Activated naive CD8-positive, alpha-beta T cell treated with anti-CD3 and anti-CD28 coated beads, Interleukin-2, amount 50 U/mL, for 24 hours (primary cell): ENCODE results near the gene SERPINB4.
"Not testable (repeated sequence)": the region's sequence is repeated elsewhere in the genome, so short reads cannot be mapped to it uniquely, and the experiment has no call there.

Source experiments
- ATAC-seq: fragments of 150-1000 bp; cut with Tn5 transposase; one replicate; pipeline ENCODE4 v1.10.0; 2021
- DNase-seq: peaks from one replicate; pipeline ENCODE4 v3.0.0; 2021
- H3K27ac Mint-ChIP-seq: one replicate; pipeline ENCODE4 v1.8.0; 2021; ENCODE audit warnings: mild to moderate bottlenecking, mixed read lengths
- H3K27me3 Mint-ChIP-seq: one replicate; pipeline ENCODE4 v1.8.0; 2021; ENCODE audit warnings: mixed read lengths
- H3K36me3 Mint-ChIP-seq: one replicate; pipeline ENCODE4 v1.8.0; 2021; ENCODE audit warnings: low read depth, mixed read lengths
- H3K4me1 Mint-ChIP-seq: one replicate; pipeline ENCODE4 v1.8.0; 2021; ENCODE audit warnings: mixed read lengths
- H3K4me3 Mint-ChIP-seq: one replicate; pipeline ENCODE4 v1.8.0; 2021; ENCODE audit warnings: mild to moderate bottlenecking, moderate library complexity, mixed read lengths
- H3K9me3 Mint-ChIP-seq: one replicate; pipeline ENCODE4 v1.8.0; 2021; ENCODE audit warnings: mixed read lengths

The SERPINB4 gene

DNA sequence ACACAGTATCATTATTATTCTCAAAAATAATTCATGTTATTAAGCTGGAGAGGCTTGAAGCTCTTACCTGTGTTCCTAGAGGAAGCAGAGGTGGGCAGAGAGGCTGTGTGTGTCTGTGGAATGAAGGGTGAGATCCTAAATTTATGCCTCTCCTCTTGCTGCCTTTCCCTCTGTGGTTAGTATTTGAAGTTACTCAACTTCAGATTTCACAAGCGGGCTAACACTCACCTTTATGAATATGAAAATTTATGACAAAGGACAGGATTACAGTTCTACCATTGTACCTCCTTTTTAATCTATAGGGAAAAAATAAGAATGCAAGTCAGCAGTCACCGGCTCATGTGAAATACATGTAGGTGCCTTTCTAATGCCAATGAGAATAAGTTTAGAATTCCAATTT lies at the start of gene SERPINB4:
SERPINB4 (minus strand) TSS at position 115 of the 400 bp plus-strand sequence. CDS start 679 bp downstream, outside the sequence.
- H3K4me3 Mint-ChIP-seq, H3K27ac Mint-ChIP-seq, H3K4me1 Mint-ChIP-seq, H3K36me3 Mint-ChIP-seq, DNase-seq, H3K9me3 Mint-ChIP-seq, H3K27me3 Mint-ChIP-seq, ATAC-seq: not testable (repeated sequence)

DNA sequence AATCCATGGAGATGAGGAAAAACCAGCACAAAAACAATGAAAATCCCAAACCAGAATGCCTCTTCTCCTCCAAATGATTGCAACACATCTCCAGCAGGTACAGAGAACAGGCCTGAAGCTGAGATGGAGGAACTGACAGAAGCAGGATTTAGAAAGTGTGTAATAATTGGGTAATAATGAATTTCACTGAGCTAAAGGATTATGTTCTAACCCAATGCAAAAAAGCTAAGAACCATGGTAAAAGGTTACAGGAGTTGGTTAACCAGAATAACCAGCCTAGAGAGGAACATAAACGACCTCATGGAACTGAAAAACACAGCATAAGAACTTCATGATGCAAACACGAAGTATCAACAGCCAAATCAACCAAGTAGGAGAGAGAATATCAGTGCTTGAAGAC lies 45.0 kb upstream of the SERPINB4 start:
- Mint-ChIP-seq H3K4me1 (no peaks in the 10 kb centered on the region), H3K36me3 (no peaks in the 10 kb centered on the region), H3K9me3 (peaks cover 12% of the 10 kb centered on the region), H3K27me3 (peaks cover 3% of the 10 kb centered on the region), H3K27ac (no peak overlapping the region), H3K4me3 (no peak overlapping the region)
- DNase-seq: no peak
- no peak for ATAC-seq

DNA sequence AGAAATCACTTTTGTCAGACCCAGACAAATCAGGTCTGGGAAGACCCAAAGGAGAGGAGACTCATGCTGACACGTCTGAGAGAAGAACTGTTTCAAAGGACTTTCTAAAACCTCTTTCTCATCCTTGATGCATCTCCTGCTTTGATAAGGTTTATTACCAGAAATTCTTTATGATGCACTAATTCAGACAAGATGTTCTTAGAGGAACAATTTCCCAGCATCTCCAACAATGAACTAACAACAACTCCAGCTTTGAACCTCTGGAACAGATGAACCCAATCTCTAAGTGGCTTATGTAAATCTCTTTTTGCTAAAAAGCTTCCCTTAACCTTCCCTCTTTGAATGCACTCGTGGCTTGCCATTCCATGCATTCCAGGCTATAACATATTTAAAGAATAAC lies 42.8 kb upstream of the SERPINB4 start:
- ATAC-seq: no peak
- H3K36me3 Mint-ChIP-seq: no peaks in the 10 kb centered on the region

DNA sequence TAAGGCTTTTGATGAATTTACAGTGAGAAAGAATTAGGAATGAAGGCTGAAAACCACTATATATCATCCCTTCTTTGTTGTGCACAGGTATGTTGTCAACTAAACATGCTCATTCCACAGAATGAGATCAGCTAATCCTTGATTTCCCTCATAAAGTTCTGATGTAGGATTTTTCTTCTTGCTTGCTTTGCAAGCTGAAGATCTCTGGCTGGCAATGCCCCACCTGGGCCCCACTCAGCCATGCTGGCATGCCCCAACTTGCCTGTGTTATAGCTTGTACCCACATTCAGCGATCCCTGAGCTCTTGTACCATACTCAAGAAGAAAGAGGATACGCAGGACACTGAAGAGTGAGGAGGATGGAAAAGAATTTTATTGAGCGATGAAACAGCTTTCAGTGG lies 40.7 kb upstream of the SERPINB4 start:
- ATAC-seq (no peak), DNase-seq (no peak)
- Mint-ChIP-seq H3K9me3 (no peaks in the 10 kb centered on the region), H3K4me3 (no peak overlapping the region), H3K27ac (no peak overlapping the region), H3K4me1 (no peaks in the 10 kb centered on the region), H3K36me3 (no peaks in the 10 kb centered on the region), H3K27me3 (peaks cover 3% of the 10 kb centered on the region)

More for the DNA sequence above, 42.8 kb upstream of the SERPINB4 start:
- Mint-ChIP-seq H3K9me3 (peaks cover 6% of the 10 kb centered on the region), H3K4me3 (no peak overlapping the region), H3K27me3 (peaks cover 3% of the 10 kb centered on the region), H3K4me1 (no peaks in the 10 kb centered on the region), H3K27ac (no peak overlapping the region)
- no peak for DNase-seq

DNA sequence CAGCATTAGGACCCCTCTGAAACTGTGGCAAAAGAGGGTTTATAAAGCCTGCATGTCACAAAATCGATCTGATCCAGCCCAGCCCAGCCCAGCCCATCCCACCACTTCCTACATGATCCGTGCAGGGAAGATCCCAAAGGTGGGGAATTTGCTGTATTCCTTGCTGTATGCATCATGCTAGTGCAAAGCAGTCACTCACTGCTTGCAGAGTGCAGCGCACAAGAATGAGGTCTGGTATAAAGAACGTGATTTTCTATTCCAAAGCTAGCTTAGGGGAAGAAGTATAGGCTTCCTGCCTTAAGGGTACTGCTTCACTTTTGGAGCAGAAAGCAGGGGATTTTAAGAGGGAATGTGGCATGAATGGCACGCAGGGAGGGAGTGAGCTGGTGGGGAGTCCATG lies 39.8 kb upstream of the SERPINB4 start:
- Mint-ChIP-seq H3K36me3 (no peaks in the 10 kb centered on the region), H3K4me1 (no peaks in the 10 kb centered on the region), H3K27me3 (peaks cover 1% of the 10 kb centered on the region), H3K9me3 (no peaks in the 10 kb centered on the region), H3K27ac (no peak overlapping the region), H3K4me3 (no peak overlapping the region)
- DNase-seq (no peak), ATAC-seq (no peak)

DNA sequence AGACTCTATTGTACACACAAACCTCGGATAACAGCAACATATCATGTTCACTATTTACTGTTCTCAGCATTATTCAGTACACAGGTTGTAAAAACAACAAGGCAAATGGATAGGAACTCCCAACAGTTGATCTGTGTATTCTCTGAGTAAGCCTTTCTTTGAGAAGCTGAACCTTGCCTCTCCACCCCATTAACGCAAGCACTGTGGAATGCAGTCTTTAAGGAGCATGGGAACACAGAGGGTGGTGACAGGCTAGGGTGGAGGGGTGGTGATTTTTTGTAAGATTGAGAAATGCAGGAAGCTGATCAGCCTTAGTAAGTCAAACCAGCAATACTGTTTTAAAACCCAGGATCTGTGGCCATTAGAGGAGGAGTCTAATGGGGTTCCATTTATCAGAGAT lies 39.1 kb upstream of the SERPINB4 start:
- Mint-ChIP-seq H3K9me3 (no peaks in the 10 kb centered on the region), H3K27ac (no peak overlapping the region), H3K27me3 (peaks cover 1% of the 10 kb centered on the region), H3K36me3 (no peaks in the 10 kb centered on the region), H3K4me1 (no peaks in the 10 kb centered on the region), H3K4me3 (no peak overlapping the region)
- ATAC-seq: no peak
- no peak for DNase-seq

DNA sequence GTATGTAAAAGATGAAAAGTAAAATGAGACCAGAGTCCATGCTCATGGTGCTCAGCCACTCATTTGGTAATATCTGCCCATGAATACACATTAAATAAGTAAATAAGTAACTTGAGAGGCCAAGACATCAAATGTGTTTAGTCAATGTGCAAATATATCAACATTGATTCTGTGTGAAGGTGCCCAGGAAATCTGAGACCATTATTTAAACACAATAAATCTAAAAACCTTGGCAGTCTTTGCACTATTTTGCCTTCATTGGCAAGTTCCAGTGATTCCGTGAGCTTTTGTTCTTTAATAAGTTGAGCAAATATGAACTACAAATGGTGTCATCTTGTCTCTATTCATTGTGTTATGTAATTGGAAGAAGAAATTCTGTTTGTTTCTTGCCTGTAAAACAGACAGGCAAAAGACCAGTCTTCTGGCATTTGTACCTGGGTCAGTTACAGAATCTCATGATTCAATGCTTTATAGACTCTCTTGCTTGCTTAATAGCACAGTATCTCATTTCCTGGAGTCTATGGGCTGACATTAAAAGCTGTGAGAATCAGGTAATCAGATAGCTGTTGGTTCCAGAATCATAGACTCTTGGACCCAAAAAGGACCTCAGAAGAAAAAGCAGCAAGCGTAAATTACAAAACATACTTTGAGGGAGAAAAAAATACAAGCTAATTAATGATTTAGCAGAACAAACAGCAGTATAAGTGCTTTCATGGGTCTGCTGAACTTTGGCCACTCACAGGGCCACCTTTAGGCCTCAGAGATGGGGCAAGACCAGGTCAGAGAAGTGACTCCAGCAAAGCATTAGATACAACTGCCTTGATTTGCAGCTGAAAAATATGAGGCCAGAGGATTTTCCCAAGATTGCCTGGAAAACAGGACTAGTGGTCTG lies 37.6 kb upstream of the SERPINB4 start:
- Mint-ChIP-seq H3K4me1 (no peaks in the 10 kb centered on the region), H3K27me3 (peaks cover 1% of the 10 kb centered on the region), H3K36me3 (no peaks in the 10 kb centered on the region), H3K27ac (no peak overlapping the region), H3K4me3 (no peak overlapping the region), H3K9me3 (no peaks in the 10 kb centered on the region)
- DNase-seq: no peak
- no peak for ATAC-seq

DNA sequence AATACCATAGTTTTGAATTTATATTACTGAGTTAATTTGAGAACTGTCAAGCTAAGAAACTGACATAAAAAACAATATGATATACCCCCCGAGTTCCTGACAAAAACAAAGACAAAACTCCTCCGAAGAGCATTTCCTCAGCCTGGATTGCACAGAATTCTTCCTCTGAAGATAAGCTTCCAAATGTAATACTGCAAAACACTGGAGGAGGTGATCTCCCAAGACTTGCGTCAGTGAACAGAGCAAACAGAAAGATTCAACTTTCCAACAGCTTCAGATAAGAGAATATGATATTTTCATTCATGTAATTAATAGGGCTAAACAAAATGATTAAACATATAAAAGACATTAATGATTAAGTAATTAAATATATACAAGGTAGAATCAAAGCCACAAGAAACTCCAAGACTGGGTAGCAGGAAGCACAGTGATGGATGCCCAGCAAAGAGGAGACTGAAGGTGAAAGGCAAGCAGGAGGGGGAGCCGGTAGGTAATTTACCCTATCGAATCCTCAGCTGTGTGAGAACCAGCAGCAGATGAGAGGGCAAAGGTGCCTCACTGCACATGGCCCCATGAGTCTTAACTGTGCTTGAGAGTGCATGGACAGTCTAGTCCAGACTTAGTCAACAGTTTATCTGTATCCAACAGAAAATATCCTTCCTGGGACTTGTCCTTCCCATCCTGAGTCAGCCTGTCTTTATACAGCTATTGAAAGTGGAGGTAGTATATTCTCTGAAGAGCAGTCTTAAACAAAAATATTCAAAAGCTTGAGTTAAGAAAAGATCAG lies 36.0 kb upstream of the SERPINB4 start:
- ATAC-seq (no peak), DNase-seq (no peak)
- Mint-ChIP-seq H3K4me3 (no peak overlapping the region), H3K27me3 (peaks cover 1% of the 10 kb centered on the region), H3K9me3 (no peaks in the 10 kb centered on the region), H3K36me3 (no peaks in the 10 kb centered on the region), H3K4me1 (no peaks in the 10 kb centered on the region), H3K27ac (no peak overlapping the region)

DNA sequence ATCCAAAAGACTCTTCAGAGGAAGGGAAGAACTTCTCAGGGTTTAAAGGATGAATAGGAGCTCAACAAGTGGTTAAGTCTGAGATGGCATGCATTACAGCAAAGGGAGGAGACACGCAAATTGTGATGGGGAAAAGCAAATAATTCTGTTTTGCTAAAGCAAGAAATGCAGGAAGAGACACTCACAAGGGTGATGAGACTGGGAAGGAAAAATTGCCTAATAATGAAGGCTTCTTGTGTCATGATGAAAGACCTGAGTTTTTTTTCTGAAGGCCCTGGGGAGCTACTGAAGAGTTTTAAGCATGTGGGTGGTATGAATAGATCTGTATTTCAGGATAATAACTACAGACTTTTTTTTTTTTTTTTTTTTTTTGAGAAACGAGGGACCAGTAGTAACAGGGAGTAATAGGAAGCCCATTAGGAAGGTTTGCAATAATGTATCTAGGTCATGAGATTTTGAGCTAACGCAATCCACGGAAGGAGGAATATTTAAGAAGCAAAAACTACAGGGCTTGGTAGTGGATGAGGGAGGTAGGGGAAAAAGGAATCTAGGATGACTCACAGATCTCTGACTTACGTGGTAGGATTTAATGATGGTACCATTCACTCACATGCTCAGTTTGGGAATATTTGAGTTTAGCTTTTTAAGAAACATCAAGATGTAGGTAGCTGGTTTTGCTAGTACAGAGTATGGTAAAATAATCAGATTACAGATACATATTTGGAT lies 33.6 kb upstream of the SERPINB4 start:
- H3K4me3 Mint-ChIP-seq: no peak overlapping the region
- no peaks in the 10 kb centered on the region for H3K4me1 Mint-ChIP-seq
- DNase-seq: no peak
- peaks cover 1% of the 10 kb centered on the region for H3K27me3 Mint-ChIP-seq
- H3K27ac Mint-ChIP-seq: no peak overlapping the region
- no peak for ATAC-seq
- no peaks in the 10 kb centered on the region for H3K36me3 Mint-ChIP-seq
- no peaks in the 10 kb centered on the region for H3K9me3 Mint-ChIP-seq

DNA sequence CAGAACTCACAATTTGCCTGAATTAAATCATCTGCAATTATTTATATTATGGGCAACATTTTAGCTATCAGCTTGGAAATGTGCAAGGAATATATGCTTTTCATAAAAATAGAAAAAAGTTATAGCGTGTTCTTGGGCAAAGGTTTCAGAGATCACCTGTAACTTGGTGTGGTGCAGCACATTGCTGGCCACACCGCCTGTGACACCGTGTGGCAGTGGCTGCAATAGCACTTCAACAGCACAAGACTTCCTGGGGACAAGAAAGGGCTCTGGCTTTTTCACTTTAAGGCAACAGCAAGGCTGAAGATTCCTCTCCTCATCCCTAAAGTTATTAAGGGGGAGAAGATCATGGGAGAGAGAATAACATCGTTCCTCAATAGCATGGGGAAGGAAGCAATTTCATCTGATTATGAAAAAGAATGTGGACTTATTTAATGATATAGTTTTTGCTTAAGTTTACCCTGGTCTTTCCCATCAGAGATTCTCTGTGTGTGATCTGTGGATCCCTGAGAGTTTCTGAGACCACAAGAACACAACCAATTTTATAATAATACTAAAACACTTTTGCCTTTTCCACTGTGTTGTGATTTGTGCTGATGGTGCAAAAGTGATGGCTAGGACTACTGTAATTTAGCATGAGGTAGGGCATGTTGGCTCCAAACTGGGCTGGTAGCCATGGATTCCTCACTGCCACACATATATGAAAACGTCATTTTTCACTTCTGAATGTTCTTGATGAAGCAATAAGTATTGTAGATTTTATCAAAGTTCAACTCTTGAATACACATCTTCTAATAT lies 32.7 kb upstream of the SERPINB4 start:
- no peak overlapping the region for H3K27ac Mint-ChIP-seq
- H3K4me1 Mint-ChIP-seq: no peaks in the 10 kb centered on the region
- no peak overlapping the region for H3K4me3 Mint-ChIP-seq
- H3K27me3 Mint-ChIP-seq: peaks cover 1% of the 10 kb centered on the region
- no peaks in the 10 kb centered on the region for H3K9me3 Mint-ChIP-seq
- DNase-seq (no peak), ATAC-seq (no peak)
- no peaks in the 10 kb centered on the region for H3K36me3 Mint-ChIP-seq

DNA sequence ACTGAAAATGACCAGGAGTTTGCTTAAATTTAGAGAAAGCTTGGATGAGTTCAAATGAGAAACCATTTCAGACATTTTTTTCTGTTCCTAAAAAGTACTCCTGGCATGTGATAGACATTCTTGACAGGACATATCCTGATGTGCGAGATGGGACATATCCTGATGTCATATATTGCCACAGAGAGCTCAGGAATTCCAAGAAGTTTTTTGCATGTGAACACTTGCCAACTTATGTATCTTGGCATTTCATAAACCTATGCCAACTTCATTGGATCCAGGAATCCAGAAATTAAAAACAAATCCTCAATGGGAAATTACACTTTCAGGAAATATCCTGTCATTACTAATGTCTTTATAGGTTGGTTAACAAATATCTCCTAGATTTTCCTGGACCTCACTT lies 20.5 kb upstream of the SERPINB4 start:
- Mint-ChIP-seq H3K4me3 (no peak overlapping the region), H3K9me3 (peaks cover 8% of the 10 kb centered on the region), H3K27ac (no peak overlapping the region), H3K36me3 (no peaks in the 10 kb centered on the region), H3K27me3 (no peaks in the 10 kb centered on the region), H3K4me1 (no peaks in the 10 kb centered on the region)
- DNase-seq (no peak), ATAC-seq (no peak)

DNA sequence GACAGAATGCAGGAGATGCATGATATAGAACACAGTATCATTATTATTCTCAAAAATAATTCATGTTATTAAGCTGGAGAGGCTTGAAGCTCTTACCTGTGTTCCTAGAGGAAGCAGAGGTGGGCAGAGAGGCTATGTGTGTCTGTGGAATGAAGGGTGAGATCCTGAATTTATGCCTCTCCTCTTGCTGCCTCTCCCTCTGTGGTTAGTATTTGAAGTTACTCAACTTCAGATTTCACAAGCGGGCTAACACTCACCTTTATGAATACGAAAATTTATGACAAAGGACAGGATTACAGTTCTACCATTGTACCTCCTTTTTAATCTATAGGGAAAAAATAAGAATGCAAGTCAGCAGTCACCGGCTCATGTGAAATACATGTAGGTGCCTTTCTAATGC lies 17.7 kb upstream of the SERPINB4 start, which contains the start of gene SERPINB3:
SERPINB3 (minus strand) TSS at position 144 of the 400 bp plus-strand sequence. CDS start 677 bp downstream, outside the sequence.
- not testable (repeated sequence) for H3K27me3 Mint-ChIP-seq, H3K9me3 Mint-ChIP-seq, H3K36me3 Mint-ChIP-seq, H3K4me3 Mint-ChIP-seq, ATAC-seq, H3K4me1 Mint-ChIP-seq, H3K27ac Mint-ChIP-seq, DNase-seq

DNA sequence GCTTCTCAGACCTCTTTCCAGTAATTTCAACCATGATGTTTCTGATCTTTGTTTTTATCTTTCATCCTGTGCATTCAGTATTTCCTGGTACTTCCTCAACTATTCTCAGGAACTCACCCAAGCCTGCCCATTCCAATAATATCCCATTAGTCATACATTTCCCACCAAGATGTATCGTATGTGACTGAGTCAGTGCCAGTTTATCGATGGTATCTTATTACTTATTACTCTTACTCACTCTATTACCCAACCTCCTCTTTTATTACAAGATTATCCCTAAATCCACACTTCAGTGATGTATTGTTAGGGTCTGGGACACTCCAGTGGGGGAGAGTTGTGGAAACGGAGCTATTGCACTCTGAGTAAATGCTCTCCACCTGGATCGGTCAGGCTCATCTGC lies 14.9 kb upstream of the SERPINB4 start:
- not testable (repeated sequence) for H3K36me3 Mint-ChIP-seq, H3K4me1 Mint-ChIP-seq, H3K27me3 Mint-ChIP-seq, H3K27ac Mint-ChIP-seq, ATAC-seq, H3K9me3 Mint-ChIP-seq, DNase-seq, H3K4me3 Mint-ChIP-seq

DNA sequence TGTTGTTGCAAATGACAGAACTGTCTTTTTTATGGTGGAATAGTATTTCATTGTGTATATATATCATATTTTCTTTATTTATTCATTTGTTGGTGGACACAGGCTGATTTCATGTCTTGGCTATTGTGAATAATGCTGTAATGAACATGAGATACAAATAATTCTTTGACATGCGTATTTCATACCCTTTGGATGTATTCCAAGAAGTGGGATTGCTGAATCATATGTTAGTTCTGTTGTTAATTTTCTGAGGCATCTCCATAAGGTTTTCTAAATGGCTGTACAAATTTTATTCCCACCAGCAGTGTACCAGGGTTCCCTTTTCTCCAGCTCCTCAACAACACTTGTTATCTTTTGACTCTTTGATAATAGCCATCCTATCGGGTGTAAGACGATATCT lies 6.2 kb upstream of the SERPINB4 start:
- H3K36me3 Mint-ChIP-seq, ATAC-seq: not testable (repeated sequence)

More for the DNA sequence above, 6.2 kb upstream of the SERPINB4 start:
- H3K4me3 Mint-ChIP-seq, H3K9me3 Mint-ChIP-seq, DNase-seq, H3K27me3 Mint-ChIP-seq, H3K27ac Mint-ChIP-seq, H3K4me1 Mint-ChIP-seq: not testable (repeated sequence)
